ENCODE data around the gene ACOXL.

ACOXL gene

DNA sequence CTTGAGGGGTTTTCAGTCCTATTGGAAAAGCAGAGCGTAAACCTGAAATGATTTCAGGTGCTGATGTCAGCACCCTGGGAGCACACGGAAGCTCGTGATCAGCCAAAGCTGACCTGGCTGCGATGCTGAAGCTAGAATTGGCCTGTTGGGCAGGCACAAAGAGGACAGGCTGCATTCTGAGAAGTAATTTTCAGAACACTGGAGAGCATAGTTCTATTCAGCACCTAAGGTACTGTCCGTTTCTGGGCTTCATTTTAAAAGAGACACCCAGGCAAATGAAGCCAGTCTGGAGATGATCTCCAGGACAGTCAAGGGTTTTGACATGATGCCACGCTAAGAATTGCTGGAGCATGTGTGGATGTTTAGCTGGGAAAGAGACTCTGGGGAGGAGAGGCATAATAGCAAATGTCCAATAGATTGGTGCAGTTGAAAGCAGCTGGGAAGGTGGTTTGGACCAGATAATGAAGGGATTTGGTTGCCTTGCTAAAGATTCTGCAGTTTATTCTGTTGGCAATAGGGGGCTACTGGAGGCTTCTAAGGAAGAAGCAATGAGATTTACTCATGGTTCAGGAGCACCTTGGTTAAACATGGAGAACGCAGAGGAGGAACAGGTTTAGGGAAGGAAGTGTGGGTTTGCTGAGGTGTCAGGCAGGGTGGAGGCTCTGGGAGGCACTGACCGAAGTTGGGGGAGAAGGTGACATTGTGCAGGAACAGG lies 86.6 kb downstream of the ACOXL start:
- Histone ChIP-seq H3K79me2 (ENCODE audit: control insufficient read depth, low read length) (no peaks in the 10 kb centered on the region), H3K27ac (ENCODE audit: low read depth, low read length) (no peak overlapping the region), H4K20me1 (ENCODE audit: control insufficient read depth, insufficient read depth, low read depth, low read length) (no peaks in the 10 kb centered on the region), H3K4me1 (ENCODE audit: control insufficient read depth, low read length) (peaks cover 45% of the 10 kb centered on the region), H3K9me3 (ENCODE audit: control insufficient read depth, insufficient read depth, low read length) (no peaks in the 10 kb centered on the region), H3K27me3 (ENCODE audit: control insufficient read depth, low read length) (no peaks in the 10 kb centered on the region), H3K4me2 (ENCODE audit: low read length) (no peak overlapping the region), H3K36me3 (ENCODE audit: control insufficient read depth, low read length) (no peaks in the 10 kb centered on the region), H3K4me3 (ENCODE audit: low read length) (no peak overlapping the region), H3K9me2 (replicated peaks; ENCODE audit: control insufficient read depth, low read length) (no peaks in the 10 kb centered on the region), H3F3A (ENCODE audit: control insufficient read depth, insufficient read depth) (peaks cover 7% of the 10 kb centered on the region)
- no peak for TF ChIP-seq EZH2phosphoT487 (IDR thresholded peaks at IDR 0.05; ENCODE audit: borderline replicate concordance, low read length)
- no peak for TF ChIP-seq CTCF (IDR thresholded peaks at IDR 0.05; ENCODE audit: low read depth, low read length, poor library complexity, severe bottlenecking)

DNA sequence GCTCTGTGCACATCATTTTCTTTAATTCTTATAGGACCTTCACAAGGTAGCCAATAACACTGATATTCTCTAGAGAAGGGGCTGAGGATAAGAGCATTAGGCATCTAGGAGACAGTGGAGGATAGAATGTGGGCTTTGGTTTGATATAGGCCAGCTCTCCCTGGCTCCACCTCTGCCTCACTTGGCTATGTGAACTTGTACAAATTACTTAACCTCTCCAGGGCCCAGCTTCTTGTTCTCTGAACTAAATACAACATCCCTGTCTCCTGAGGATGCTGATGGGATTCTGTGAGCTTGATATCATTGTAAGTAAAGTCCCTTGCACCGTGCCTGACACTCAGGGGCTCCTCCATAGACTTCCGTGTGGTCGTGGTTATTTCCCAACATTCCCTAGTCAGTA lies 87.3 kb downstream of the ACOXL start:
- H3K79me2 ChIP-seq (ENCODE audit: control insufficient read depth, low read length), result no peaks in the 10 kb centered on the region
- 0 out of 2 replicates have a peak, but pooled peaks cover 3% of the 10 kb centered on the region for H3K9me3 ChIP-seq (ENCODE audit: control insufficient read depth, insufficient read depth, low read length)
- H4K20me1 ChIP-seq (ENCODE audit: control insufficient read depth, insufficient read depth, low read depth, low read length), result no peaks in the 10 kb centered on the region
- H3K27ac ChIP-seq (ENCODE audit: low read depth, low read length), result peak overlapping the region; percentile 39; the same call in 1 of the 2 replicates
- peak overlapping the region; percentile 48 for H3K4me2 ChIP-seq (ENCODE audit: low read length)
- peaks cover 45% of the 10 kb centered on the region for H3K4me1 ChIP-seq (ENCODE audit: control insufficient read depth, low read length)
- peaks cover 7% of the 10 kb centered on the region for H3F3A ChIP-seq (ENCODE audit: control insufficient read depth, insufficient read depth)
- H3K27me3 ChIP-seq (ENCODE audit: control insufficient read depth, low read length), result no peaks in the 10 kb centered on the region
- H3K36me3 ChIP-seq (ENCODE audit: control insufficient read depth, low read length), result no peaks in the 10 kb centered on the region
- TF ChIP-seq CTCF (IDR thresholded peaks at IDR 0.05; ENCODE audit: low read depth, low read length, poor library complexity, severe bottlenecking), result no peak
- TF ChIP-seq EZH2phosphoT487 (IDR thresholded peaks at IDR 0.05; ENCODE audit: borderline replicate concordance, low read length), result no peak
- H3K4me3 ChIP-seq (ENCODE audit: low read length), result peak overlapping the region; percentile 12; the same call in 1 of the 2 replicates
- H3K9me2 ChIP-seq (replicated peaks; ENCODE audit: control insufficient read depth, low read length), result no peaks in the 10 kb centered on the region

DNA sequence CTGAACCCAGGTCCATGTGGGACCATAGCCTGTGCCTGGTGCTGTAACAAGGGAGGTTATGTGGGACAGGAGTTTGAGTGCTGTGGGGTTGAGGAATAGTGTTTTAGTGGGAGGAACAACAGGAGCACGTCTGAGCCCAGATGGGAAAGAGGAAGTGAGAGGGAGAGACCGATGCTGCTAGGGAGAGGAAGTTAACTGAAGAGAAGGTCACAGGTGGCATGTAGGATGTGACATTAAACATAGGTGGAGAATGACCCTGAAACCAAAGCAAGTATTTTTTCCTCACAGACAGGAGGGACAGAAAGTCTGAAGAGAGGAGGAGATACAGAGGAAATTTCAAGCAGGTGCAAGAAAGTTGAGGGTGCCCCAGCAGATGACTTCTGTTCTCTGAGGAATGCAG lies 87.8 kb downstream of the ACOXL start:
- H3F3A ChIP-seq (ENCODE audit: control insufficient read depth, insufficient read depth), result peaks cover 7% of the 10 kb centered on the region
- 0 out of 2 replicates have a peak, but pooled peaks cover 4% of the 10 kb centered on the region for H3K9me3 ChIP-seq (ENCODE audit: control insufficient read depth, insufficient read depth, low read length)
- H3K27ac ChIP-seq (ENCODE audit: low read depth, low read length), result peak overlapping the region; percentile 39
- no peaks in the 10 kb centered on the region for H4K20me1 ChIP-seq (ENCODE audit: control insufficient read depth, insufficient read depth, low read depth, low read length)
- no peaks in the 10 kb centered on the region for H3K27me3 ChIP-seq (ENCODE audit: control insufficient read depth, low read length)
- peaks cover 45% of the 10 kb centered on the region for H3K4me1 ChIP-seq (ENCODE audit: control insufficient read depth, low read length)
- H3K79me2 ChIP-seq (ENCODE audit: control insufficient read depth, low read length), result no peaks in the 10 kb centered on the region
- TF ChIP-seq CTCF (IDR thresholded peaks at IDR 0.05; ENCODE audit: low read depth, low read length, poor library complexity, severe bottlenecking), result no peak
- TF ChIP-seq EZH2phosphoT487 (IDR thresholded peaks at IDR 0.05; ENCODE audit: borderline replicate concordance, low read length), result no peak
- peak overlapping the region; percentile 48 for H3K4me2 ChIP-seq (ENCODE audit: low read length)
- no peaks in the 10 kb centered on the region for H3K9me2 ChIP-seq (replicated peaks; ENCODE audit: control insufficient read depth, low read length)
- no peaks in the 10 kb centered on the region for H3K36me3 ChIP-seq (ENCODE audit: control insufficient read depth, low read length)
- H3K4me3 ChIP-seq (ENCODE audit: low read length), result peak overlapping the region; percentile 16
